SU-DHL-6 (cell line): ENCODE measurements around the gene DIS3L2.

ENCODE experiments used
- CTCF ChIP-seq: fragments of 200-600 bp; sonication (generic); IDR thresholded peaks from one replicate; pipeline ENCODE4 v1.5.1; 2017; ENCODE audit warnings: antibody characterized with exemption, mild to moderate bottlenecking, low read length, moderate library complexity; ENCODE audit not compliant: insufficient read depth, poor library complexity, severe bottlenecking
- EZH2phosphoT487 ChIP-seq: fragments of 200-600 bp; sonication (generic), shearing (Covaris generic); conservative IDR thresholded peaks from 2 replicates; pipeline ENCODE4 v1.6.1; 2018; ENCODE audit warnings: mild to moderate bottlenecking, antibody characterized with exemption, low read length, moderate library complexity, mixed read lengths

GRCh38 chr2:232234922-232235615 lies 273.6 kb downstream of the DIS3L2 start:
- TF ChIP-seq CTCF (no peak), EZH2phosphoT487 (no peak)
